ENCODE data around the gene AUTS2.

DNA sequence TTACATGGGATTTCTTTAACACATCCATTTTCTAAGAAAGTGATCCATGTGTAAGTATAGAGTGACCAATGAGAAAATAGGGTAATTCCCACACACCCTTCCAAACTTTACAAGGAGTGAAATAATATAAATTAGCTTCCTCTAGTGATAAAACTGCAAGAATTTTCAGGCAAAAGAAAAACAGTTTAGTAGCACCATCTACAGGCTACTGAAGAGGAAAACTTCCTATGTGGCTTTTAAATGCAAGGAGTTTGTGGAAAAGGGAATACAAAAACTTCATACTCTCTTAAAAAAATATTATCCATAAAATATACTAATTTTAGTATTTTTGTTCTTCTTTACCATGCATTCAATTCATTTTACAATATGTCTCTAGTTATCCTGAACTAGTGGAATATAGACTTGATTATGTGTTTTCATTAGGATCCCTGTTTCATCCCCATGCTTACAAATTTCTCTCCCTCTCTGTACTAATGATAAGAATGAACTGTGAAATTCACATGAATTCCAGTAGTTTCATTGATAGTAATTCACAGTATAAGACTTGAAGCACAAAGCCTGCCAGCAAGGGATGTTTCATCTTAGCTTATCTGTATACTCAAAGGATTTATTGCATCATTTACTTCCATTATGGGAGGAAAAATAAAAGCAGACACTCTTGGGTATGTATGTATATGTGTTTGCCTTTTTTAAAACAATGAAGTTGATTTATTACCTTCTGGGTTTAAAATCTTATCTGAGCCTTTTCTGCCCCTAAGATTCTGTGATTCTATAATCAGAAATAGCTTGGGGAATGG lies 442.9 kb downstream of the AUTS2 start:
- TF ChIP-seq, protein P1, sequence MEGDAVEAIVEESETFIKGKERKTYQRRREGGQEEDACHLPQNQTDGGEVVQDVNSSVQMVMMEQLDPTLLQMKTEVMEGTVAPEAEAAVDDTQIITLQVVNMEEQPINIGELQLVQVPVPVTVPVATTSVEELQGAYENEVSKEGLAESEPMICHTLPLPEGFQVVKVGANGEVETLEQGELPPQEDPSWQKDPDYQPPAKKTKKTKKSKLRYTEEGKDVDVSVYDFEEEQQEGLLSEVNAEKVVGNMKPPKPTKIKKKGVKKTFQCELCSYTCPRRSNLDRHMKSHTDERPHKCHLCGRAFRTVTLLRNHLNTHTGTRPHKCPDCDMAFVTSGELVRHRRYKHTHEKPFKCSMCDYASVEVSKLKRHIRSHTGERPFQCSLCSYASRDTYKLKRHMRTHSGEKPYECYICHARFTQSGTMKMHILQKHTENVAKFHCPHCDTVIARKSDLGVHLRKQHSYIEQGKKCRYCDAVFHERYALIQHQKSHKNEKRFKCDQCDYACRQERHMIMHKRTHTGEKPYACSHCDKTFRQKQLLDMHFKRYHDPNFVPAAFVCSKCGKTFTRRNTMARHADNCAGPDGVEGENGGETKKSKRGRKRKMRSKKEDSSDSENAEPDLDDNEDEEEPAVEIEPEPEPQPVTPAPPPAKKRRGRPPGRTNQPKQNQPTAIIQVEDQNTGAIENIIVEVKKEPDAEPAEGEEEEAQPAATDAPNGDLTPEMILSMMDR (tag by site-specific recombination; IDR thresholded peaks at IDR 0.05), result no peak
- TF ChIP-seq ZBTB21 (tag by site-specific recombination; IDR thresholded peaks at IDR 0.05), result no peak
